Uterus (tissue), 4 donors: Measurements from ENCODE around the gene PCDHGB3. TPM values are rescaled to one million over a fixed set of nuclear protein-coding genes. Genes with fewer than 3 reads are reported as not detected.
"Not testable (repeated sequence)": the region's sequence is repeated elsewhere in the genome, so short reads cannot be mapped to it uniquely, and the experiment has no call there.

Source experiments
- DNase-seq, 2 donors: peaks; one replicate each; pipeline ENCODE4 v3.0.0-alpha.2; 2019 to 2020
- H3K27ac ChIP-seq, 2 donors: fragments of 200-600 bp; sonication (generic); 1 replicate in 1 of 2; 2 replicates in 1 of 2; pipeline ENCODE4 v1.5.1; 2016 to 2018
- H3K27me3 ChIP-seq, 2 donors: fragments of 200-600 bp; sonication (generic); one replicate each; pipeline ENCODE4 v1.5.1; 2018 to 2019; ENCODE audit warnings: control low read depth in 1 of 2
- H3K36me3 ChIP-seq, 2 donors: fragments of 200-600 bp; sonication (generic); one replicate each; pipeline ENCODE4 v1.5.1; 2019; ENCODE audit warnings: control low read depth in 1 of 2
- H3K4me1 ChIP-seq, 2 donors: fragments of 200-600 bp; sonication (generic); one replicate each; pipeline ENCODE4 v1.5.1; 2018 to 2019; ENCODE audit warnings: control low read depth in 1 of 2
- H3K4me3 ChIP-seq, 2 donors: fragments of 200-600 bp; sonication (generic); 1 replicate in 1 of 2; 2 replicates in 1 of 2; pipeline ENCODE4 v1.5.1; 2018 to 2019; ENCODE audit warnings: mild to moderate bottlenecking in 1 of 2
- H3K9me3 ChIP-seq, 2 donors: fragments of 200-600 bp; sonication (generic); one replicate each; pipeline ENCODE4 v1.5.1; 2019; ENCODE audit warnings: control low read depth in 1 of 2
- POLR2A ChIP-seq, 2 donors: fragments of 450-650 bp; IDR thresholded peaks; one replicate each; pipeline ENCODE4 v1.6.1; 2016; ENCODE audit warnings: antibody characterized with exemption in 2 of 2, mild to moderate bottlenecking in 1 of 2, moderate library complexity in 1 of 2
- intact Hi-C: fragments of 100-400 bp; cut with DNase I; formaldehyde crosslinking; loops from one replicate; pipeline ENCODE4 v1.15.1; 2023; ENCODE audit warnings: low total_unique reads
- total RNA-seq, 4 donors: library from RNA; depleted of rRNA in 3 of 4; stranded (reverse); fragments of >200 nt in 3 of 4; gene quantifications; one replicate each; pipeline versions ENCODE4 v1.1.0 to v1.2.4, GENCODE V29; 2014 to 2023
- TF ChIP-seq, protein P1 (sequence below), 4 experiments: fragments of 200-600 bp in 2 of 4; fragments of 450-650 bp in 2 of 4; sonication (generic) in 2 of 4; IDR thresholded peaks; one replicate each; pipeline ENCODE4 v1.5.1; 2016 to 2019; ENCODE audit warnings: antibody characterized with exemption in 4 of 4, mild to moderate bottlenecking in 2 of 4, moderate library complexity in 1 of 4
- donor health status: DM: yes; HTN: yes; CAD: no.

PCDHGB3 gene
- total RNA-seq, 4 donors from 2014 or later = 0.59 to 14.1 (median 8.1) TPM

DNA sequence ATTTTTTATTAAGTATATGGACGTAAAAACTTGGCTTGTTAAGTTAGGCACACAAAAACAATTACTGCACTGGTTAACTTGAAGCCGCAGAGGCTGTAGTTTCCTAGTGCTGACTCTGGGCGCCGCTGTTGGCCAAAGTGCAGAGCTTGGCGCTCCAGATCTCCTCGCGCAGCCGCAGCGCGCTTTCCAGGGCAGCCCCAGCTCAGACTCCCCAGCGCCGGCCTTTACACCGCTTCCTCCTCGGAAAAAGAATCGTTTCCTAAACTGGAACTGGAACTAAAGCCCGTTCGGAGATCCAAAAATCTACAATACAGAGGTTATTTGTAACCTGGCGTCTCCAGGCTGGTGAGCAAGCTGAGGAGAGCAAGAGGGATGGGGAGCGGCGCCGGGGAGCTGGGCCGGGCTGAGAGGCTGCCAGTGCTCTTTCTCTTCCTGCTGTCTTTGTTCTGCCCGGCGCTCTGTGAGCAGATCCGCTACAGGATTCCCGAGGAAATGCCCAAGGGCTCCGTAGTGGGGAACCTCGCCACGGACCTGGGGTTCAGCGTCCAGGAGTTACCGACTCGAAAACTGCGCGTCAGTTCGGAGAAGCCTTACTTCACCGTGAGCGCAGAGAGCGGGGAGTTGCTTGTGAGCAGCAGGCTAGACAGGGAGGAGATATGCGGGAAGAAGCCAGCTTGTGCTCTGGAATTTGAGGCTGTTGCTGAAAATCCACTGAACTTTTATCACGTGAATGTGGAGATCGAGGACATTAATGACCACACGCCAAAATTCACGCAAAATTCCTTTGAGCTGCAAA, 27.9 kb downstream of the PCDHGB3 start, which contains the start of gene PCDHGB5:
Gene PCDHGB5 (plus strand): TSS at position 192 of the 796 bp plus-strand sequence. CDS start 181 bp downstream, at position 373.
- intact Hi-C loops, H3K27me3 ChIP-seq, H3K36me3 ChIP-seq, H3K27ac ChIP-seq, DNase-seq, H3K4me1 ChIP-seq: not testable (repeated sequence)
- H3K4me3 ChIP-seq = peak within 1 kb of the TSS in 1 of 2 donors; percentile 13
- TF ChIP-seq, protein P1, sequence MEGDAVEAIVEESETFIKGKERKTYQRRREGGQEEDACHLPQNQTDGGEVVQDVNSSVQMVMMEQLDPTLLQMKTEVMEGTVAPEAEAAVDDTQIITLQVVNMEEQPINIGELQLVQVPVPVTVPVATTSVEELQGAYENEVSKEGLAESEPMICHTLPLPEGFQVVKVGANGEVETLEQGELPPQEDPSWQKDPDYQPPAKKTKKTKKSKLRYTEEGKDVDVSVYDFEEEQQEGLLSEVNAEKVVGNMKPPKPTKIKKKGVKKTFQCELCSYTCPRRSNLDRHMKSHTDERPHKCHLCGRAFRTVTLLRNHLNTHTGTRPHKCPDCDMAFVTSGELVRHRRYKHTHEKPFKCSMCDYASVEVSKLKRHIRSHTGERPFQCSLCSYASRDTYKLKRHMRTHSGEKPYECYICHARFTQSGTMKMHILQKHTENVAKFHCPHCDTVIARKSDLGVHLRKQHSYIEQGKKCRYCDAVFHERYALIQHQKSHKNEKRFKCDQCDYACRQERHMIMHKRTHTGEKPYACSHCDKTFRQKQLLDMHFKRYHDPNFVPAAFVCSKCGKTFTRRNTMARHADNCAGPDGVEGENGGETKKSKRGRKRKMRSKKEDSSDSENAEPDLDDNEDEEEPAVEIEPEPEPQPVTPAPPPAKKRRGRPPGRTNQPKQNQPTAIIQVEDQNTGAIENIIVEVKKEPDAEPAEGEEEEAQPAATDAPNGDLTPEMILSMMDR (IDR thresholded peaks at IDR 0.05) = peak in 2 of 4 experiments; percentile 15 to 20
- peaks cover 0 to 84% of the 10 kb centered on the region in 2 donors for H3K9me3 ChIP-seq

DNA sequence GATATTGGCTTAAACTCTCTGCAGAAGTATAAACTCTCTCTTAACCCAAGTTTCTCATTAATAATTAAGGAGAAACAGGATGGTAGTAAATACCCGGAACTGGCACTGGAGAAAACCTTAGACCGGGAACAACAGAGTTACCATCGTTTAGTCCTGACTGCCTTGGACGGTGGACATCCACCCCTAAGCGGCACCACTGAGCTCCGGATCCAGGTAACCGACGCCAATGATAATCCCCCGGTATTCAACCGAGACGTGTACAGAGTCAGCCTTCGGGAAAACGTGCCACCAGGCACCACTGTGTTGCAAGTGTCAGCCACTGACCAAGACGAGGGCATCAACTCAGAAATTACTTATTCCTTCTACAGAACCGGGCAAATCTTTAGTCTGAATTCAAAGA, 28.6 kb downstream of the PCDHGB3 start:
- peaks cover 0 to 84% of the 10 kb centered on the region in 2 donors for H3K9me3 ChIP-seq
- H3K4me3 ChIP-seq = no peak overlapping the region
- no peaks in the 10 kb centered on the region for H3K4me1 ChIP-seq
- no peaks in the 10 kb centered on the region for H3K27me3 ChIP-seq
- intact Hi-C loops = no loop called here
- TF ChIP-seq, protein P1 (IDR thresholded peaks at IDR 0.05) = no peak
- TF ChIP-seq POLR2A (IDR thresholded peaks at IDR 0.05) = no peak
- no peak overlapping the region for H3K27ac ChIP-seq
- DNase-seq = no peak
- H3K36me3 ChIP-seq = no peaks in the 10 kb centered on the region

DNA sequence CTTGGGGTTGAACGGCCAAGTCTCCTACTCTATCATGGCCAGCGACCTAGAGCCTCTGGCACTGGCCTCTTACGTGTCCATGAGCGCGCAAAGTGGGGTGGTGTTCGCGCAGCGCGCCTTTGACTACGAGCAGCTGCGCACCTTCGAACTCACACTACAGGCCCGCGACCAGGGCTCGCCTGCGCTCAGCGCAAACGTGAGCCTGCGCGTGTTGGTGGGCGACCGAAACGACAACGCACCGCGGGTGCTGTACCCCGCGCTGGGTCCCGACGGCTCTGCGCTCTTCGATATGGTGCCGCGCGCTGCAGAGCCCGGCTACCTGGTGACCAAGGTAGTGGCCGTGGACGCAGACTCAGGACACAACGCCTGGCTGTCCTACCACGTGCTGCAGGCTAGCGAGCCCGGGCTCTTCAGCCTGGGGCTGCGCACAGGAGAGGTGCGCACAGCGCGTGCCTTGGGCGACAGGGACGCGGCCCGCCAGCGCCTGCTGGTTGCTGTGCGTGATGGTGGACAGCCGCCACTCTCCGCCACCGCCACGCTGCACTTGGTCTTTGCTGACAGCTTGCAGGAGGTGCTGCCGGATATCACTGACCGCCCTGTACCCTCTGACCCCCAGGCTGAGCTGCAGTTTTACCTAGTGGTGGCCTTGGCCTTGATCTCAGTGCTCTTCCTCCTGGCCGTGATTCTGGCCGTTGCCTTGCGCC, 29.7 kb downstream of the PCDHGB3 start:
- no peaks in the 10 kb centered on the region for H3K27me3 ChIP-seq
- peaks cover 0 to 88% of the 10 kb centered on the region in 2 donors for H3K9me3 ChIP-seq
- TF ChIP-seq, protein P1 (IDR thresholded peaks at IDR 0.05) = no peak
- TF ChIP-seq POLR2A (IDR thresholded peaks at IDR 0.05) = no peak
- no peaks in the 10 kb centered on the region for H3K4me1 ChIP-seq
- intact Hi-C loops = no loop called here
- H3K36me3 ChIP-seq = no peaks in the 10 kb centered on the region
- no peak overlapping the region for H3K27ac ChIP-seq
- no peak for DNase-seq
- no peak overlapping the region for H3K4me3 ChIP-seq

DNA sequence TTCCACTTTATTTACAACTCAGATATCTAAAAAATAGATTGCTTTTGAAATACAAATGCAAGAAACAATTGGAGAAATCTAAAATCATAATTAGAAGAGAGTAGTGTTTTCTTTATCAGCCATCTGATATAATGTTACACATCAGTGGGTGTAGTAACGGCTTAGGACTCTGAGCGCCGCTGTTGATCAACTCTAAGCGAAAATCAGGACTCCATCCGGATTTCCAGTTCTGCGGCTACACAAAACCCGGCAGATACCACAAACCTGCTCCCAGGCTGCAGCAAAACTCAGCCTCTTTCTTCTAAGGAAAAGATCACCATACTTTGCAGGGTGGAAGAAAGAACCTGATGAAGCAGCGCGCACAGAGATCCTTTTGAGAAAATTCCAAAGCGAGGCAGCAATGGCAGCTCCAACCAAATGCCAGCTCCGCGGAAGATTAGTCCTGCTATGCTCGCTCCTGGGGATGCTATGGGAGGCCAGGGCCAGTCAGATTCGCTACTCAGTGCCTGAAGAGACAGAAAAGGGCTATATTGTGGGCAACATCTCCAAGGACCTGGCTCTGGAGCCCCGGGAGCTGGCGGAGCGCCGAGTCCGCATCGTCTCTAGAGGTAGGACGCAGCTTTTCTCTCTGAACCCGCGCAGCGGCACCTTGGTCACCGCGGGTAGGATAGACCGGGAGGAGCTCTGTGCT, 32.7 kb downstream of the PCDHGB3 start, which contains the start of gene PCDHGA9:
Gene PCDHGA9 (plus strand): TSS at position 226 of the 691 bp plus-strand sequence. CDS start 175 bp downstream, at position 401.
- no peaks in the 10 kb centered on the region for H3K4me1 ChIP-seq
- DNase-seq = no peak
- TF ChIP-seq, protein P1 (IDR thresholded peaks at IDR 0.05) = peak in 2 of 4 experiments; percentile 16 to 36
- TF ChIP-seq POLR2A (IDR thresholded peaks at IDR 0.05) = no peak
- intact Hi-C loops = no loop called here
- no peak within 1 kb of the TSS for H3K27ac ChIP-seq
- no peaks in the 10 kb centered on the region for H3K27me3 ChIP-seq
- no peaks in the 10 kb centered on the region for H3K36me3 ChIP-seq
- H3K9me3 ChIP-seq = peaks cover 0 to 90% of the 10 kb centered on the region in 2 donors
- peak within 1 kb of the TSS in 1 of 2 donors; percentile 16 for H3K4me3 ChIP-seq
